ENCODE measurements around the gene CDH13. TPM values are rescaled to one million over a fixed set of nuclear protein-coding genes. Genes with fewer than 3 reads are reported as not detected.

The CDH13 gene
- polyA plus RNA-seq, 1 donor, result 57.0 TPM

GRCh38 chr16:83630979-83631378 is 1004.2 kb downstream of the CDH13 start:
- DNase-seq, result no peak

DNA sequence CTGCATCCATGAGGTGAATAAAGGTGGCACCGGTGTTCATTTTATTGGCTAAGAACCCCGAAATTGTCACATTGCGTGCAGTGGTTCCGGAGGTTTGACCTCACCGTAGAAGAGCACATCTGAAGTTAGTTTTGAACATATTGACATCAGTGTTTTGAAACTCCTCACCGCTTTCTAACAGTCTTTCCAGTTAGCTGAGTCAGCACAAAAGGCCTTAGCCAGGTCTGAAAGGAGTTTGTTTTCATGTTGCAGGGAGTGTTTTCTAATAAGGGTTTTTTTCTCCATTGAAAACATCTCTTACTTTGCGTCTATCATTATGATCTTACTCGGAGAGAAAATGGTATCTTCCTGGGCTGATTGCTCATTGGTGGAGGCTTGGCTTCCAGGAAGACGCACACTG is 1006.5 kb downstream of the CDH13 start:
- no peak for DNase-seq

DNA sequence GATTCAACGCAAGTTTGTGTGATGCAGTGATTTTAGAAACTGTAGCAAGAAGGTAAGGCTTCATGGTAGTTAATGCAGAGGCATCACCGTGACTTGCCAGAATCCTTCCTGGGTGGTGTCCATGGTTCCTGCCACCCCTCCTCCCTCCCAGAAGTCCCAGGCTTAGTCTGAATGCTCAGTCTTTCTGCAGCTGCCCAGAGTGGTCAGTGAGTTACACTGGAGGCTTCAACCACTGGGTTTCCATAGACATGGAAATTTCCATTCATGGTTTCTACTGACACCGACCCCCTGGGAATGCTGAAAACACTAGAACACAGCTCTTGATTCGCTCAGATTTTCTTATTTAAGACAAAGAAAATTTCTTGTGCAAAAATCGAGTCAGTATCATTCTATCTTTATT is 1021.6 kb downstream of the CDH13 start:
- no peak for DNase-seq

DNA sequence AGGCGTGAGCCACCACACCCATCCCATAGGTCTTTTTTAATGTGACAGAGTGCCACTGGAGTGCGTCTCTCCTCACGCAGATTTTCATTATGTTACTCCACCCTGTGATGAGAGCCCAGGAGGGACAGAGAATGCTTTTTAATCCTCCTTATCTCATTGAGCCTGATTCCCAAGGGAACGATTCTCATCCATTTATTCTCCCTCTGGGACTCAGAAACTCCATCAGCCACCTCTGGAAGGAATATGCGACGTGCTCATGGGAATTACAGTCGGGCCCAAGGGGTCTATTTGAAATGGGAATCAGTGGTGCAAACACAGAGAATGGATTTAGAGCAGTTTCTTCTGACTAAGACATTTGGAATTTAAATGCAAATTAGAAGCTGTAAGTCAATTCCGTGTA is 1025.1 kb downstream of the CDH13 start:
- no peak for DNase-seq

GRCh38 chr16:83652943-83653342 is 1026.2 kb downstream of the CDH13 start:
- no peak for DNase-seq

GRCh38 chr16:83653785-83654184 is 1027.0 kb downstream of the CDH13 start:
- no peak for DNase-seq

DNA sequence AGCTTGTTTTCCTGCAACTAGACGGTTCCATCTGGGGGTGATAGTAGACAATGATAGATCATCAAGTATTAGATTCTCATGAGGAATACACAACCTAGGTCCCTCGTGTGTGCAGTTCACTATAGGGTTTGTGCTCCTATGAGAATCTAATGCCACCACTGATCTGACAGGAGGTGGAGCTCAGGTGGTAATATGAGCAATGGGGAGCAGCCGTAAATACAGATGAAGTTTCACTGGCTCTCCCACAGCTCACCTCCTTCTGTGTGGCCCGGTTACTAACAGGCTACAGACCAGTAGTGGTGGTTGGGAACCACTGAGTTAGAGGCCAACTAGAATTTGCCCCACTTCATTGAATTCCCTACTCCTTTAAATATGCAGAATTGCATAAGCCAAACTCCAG is 1033.5 kb downstream of the CDH13 start:
- no peak for DNase-seq

DNA sequence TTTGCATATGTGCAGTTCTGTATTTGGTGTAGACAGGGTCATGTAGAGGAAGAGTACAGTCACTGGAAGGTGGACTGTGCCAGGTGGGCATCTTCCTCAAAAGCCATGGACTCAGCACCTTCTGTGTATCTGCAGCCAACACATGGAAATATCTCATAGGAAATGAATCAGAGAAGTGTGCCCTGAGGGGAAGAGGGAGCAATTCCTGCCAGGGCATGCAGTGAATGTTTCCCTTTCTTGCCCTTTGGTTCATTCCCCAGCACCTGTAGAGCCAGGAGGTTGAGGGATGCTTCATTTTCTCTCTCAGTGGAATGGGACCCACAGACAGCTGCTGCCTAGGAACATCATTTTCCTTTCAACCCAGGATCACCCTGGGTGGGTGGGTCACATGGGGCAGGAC is 1034.9 kb downstream of the CDH13 start:
- DNase-seq, result no peak

DNA sequence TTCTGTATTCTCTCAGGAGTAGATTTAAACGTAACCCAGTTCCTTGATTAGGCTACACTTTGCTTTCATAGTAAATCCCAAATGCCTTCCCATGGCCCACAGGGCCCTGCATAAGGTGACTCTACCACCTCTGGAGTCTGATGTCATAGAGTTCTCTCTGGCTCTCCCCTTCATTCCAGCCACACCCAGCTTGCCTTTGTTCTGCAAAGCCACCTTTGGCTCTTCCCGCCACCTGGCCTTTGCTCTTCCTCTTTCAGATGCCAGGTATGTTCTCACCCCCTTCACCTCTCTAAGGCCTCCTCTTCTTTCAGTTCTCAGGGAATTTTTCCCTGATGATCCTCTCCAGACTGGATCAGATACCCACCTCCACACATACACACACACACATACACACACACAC is 1039.7 kb downstream of the CDH13 start:
- no peak for DNase-seq

- DNase-seq, result no peak
These were observed 1042.7 kb downstream of the CDH13 start for GRCh38 chr16:83669456-83669855.

DNA sequence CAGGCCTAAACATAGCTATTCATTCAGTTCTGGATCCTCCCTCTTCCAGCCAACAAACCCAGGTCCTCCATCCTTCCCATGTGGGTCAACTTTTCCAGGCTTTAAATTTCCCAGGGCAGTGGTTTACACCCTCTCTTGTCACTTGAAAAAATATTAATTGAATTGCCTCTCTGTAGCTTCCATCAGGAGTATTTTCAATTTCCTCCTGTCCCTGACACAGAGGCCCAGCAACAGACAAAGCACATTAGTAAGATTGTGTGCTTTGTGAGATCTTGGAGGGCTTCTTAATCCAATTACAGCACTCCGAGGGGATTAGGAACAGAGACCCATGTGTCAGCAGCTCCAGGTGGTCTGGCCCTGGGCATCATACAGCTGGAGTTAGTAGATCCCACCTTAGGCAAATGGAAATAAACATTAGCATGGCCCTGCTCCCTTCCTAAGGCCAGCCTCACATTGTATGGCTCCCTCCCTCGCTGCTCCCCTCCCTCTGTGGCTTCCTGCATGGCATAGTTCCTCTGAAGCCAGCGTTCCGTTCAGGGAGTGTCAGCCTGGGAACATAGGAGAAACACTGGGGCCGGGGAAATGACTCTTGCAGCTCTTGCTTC is 1048.3 kb downstream of the CDH13 start:
- DNase-seq, result no peak

- DNase-seq, result peak; percentile 14
These were observed 1049.3 kb downstream of the CDH13 start for GRCh38 chr16:83676086-83676485.

DNA sequence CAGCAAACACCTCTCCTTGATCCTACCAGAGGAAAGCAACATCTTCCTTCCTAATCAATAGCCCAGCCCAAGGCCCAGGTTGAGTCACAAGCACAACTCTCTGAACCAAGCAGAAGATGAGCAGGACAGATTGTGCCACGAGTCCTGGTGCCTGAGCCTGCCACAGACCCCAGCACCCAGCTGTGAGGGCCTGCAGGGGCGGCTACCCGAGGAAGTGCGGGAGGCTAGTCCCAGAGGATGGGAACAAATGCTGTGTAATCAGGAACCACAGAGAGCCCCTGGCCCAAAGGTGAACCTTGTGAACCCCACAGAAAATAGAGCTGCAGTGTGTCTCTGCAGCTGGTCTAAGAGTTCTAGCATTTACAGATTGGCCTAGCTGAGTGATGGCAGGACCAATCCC is 1054.2 kb downstream of the CDH13 start:
- no peak for DNase-seq

GRCh38 chr16:83681381-83681956 is 1054.7 kb downstream of the CDH13 start:
- DNase-seq, result no peak

GRCh38 chr16:83682116-83682867 is 1055.5 kb downstream of the CDH13 start:
- DNase-seq, result no peak

DNA sequence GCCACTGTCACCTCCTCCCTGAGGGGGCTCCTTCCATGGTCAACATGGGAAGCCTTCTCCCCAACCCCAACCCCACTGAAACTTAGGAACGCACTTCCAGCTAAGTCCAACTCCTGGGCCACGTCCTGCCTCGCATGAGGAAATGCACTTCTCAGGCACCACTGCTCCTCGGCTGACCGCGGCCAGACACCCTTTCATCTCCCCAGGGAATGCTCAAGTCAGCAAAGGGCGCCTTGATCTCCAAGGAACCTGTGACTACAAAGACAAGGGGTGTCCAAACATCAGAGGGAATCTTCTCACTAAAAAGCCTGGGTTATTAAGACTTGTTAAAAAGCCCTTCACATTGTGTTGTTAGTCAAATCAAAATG is 1056.1 kb downstream of the CDH13 start:
- DNase-seq, result no peak

DNA sequence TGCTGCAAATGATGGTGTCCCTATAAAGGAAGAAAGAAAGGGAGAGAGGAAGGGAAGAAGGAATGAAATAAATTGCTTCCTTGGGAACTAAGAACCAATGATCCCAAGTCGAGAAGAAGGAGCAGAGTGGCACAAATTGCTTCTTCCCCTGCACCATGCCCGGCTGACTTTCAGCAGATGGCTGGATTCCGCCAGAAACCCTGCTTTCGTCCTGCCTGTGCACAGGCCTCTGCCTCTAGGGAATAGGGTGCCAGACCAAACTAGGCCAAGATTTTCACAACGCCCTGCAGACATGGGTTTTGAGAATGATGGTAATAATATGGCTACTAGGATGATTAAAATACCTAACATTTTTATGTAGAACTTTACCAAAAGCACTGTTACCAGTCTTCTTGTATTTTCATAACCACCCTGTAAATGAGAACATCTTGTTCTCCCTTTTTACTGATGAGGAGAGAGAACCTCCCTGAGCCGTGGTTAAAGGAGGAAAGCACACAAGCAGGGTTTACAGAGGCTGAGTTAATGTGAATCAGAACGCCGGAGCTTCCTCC is 1058.9 kb downstream of the CDH13 start:
- DNase-seq, result no peak

- no peak for DNase-seq
These were observed 1060.0 kb downstream of the CDH13 start for GRCh38 chr16:83686726-83687125.

DNA sequence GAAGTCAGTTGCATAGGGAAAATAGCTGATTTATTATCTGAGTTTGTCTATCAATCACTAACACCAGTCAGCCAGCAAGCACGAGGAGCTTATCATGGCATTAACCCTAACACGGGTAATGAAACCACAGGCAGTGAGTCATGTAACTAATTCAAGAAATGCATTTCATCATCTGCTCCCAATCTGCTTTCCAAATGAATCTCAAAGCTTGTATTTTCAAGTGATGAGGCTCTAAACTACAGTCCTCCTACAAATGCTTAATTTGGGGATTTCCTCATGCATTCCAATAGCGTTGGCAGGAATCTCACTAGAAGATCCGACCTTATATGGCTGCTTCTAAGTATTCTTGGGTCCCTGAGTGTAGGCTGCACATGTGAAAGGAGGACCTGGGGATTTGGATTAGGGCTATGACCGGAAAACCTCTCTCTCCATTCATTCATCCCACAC is 1062.6 kb downstream of the CDH13 start:
- no peak for DNase-seq

- DNase-seq, result no peak
These were observed 1065.5 kb downstream of the CDH13 start for GRCh38 chr16:83692224-83692623.

DNA sequence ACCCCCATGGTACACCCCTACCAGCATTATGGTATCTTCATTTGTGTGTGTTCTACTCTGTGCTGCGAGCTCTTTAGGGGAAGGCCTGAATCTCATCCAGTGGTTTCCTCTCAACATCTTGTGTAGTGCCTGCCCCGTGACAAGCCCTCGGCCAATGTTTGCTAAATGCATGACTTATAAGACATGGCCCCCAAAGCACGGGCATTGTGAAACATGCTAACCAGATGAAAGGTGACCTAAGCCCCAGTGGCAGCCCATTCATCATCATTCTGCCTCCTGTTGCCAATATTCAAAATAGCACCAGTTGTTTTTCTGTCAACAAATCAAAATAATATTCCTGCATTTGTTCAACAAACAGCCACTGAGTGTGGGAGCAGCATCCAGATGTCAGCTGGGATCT is 1072.2 kb downstream of the CDH13 start:
- DNase-seq, result no peak

- DNase-seq, result no peak
These were observed 1073.0 kb downstream of the CDH13 start for GRCh38 chr16:83699817-83700216.

DNA sequence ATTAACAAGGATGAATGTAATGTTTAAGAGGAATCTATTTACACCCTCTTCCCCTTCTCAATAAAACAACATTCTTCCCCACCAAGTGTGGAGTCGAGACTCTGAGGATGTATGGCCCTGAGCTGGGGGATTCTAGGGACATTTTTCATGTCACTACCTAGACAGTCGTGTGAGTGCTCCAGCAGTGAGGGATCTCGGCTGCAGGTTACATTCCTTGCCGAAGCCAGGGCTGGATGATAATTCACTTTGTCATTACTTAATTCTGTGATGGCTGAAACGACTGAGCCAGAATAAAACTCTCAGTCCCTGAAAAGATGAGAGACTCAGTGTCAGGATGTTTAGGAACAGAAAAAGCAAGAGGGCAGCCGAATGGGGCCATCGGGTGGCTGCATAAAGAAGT is 1074.1 kb downstream of the CDH13 start:
- DNase-seq, result no peak

GRCh38 chr16:83701494-83701893 is 1074.7 kb downstream of the CDH13 start:
- peak; percentile 51 for DNase-seq

Data from hindlimb muscle (tissue), 1 donor.